Fibroblast of the aortic adventitia (primary cell): ENCODE data around the gene ADTRP. TPM values are rescaled to one million over a fixed set of nuclear protein-coding genes. Genes with fewer than 3 reads are reported as not detected.
"Not testable (repeated sequence)": the region's sequence is repeated elsewhere in the genome, so short reads cannot be mapped to it uniquely, and the experiment has no call there.

Experiments
- DNase-seq: peaks from one replicate; pipeline ENCODE4 v3.0.0-alpha.2; 2010; ENCODE audit warnings: low read depth
- H3K4me3 ChIP-seq: 2 replicates; pipeline ENCODE4 v1.5.1; 2011; ENCODE audit warnings: low read depth, mild to moderate bottlenecking, control low read depth, low read length, moderate library complexity
- total RNA-seq: library from RNA; depleted of rRNA; stranded (reverse); fragments of >200 nt; gene quantifications from 2 replicates; pipeline ENCODE4 v1.2.3, GENCODE V29; 2012; ENCODE audit warnings: low replicate concordance
- TF ChIP-seq, protein P1 (sequence below): IDR thresholded peaks from 2 replicates; pipeline ENCODE4 v1.5.1; 2011; ENCODE audit warnings: mild to moderate bottlenecking, low read length, control low read depth, inconsistent platforms; ENCODE audit not compliant: insufficient read depth

ADTRP gene
- total RNA-seq, 1 donor, result 10.9 TPM

DNA sequence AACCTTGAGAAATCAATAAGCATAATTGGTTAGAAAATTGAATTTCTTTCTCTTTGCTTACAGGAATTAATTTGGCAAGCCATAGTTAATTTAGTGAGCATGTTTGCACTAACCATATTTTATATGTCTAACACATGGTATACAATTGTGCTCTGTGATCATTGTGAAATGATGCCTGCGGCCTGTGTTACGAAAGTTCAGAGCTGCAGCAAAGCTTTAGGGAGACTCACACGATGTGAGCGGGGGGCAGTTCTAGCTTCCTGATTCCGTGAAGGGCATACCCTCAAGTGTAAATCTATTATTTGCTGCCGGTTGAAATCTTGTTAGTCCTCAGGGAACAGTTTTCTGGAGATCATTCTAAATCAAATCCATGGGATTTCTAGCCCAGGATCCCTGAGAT lies 25.5 kb upstream of the ADTRP start:
- TF ChIP-seq, protein P1, sequence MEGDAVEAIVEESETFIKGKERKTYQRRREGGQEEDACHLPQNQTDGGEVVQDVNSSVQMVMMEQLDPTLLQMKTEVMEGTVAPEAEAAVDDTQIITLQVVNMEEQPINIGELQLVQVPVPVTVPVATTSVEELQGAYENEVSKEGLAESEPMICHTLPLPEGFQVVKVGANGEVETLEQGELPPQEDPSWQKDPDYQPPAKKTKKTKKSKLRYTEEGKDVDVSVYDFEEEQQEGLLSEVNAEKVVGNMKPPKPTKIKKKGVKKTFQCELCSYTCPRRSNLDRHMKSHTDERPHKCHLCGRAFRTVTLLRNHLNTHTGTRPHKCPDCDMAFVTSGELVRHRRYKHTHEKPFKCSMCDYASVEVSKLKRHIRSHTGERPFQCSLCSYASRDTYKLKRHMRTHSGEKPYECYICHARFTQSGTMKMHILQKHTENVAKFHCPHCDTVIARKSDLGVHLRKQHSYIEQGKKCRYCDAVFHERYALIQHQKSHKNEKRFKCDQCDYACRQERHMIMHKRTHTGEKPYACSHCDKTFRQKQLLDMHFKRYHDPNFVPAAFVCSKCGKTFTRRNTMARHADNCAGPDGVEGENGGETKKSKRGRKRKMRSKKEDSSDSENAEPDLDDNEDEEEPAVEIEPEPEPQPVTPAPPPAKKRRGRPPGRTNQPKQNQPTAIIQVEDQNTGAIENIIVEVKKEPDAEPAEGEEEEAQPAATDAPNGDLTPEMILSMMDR, result no peak
- no peak overlapping the region for H3K4me3 ChIP-seq
- DNase-seq, result no peak

DNA sequence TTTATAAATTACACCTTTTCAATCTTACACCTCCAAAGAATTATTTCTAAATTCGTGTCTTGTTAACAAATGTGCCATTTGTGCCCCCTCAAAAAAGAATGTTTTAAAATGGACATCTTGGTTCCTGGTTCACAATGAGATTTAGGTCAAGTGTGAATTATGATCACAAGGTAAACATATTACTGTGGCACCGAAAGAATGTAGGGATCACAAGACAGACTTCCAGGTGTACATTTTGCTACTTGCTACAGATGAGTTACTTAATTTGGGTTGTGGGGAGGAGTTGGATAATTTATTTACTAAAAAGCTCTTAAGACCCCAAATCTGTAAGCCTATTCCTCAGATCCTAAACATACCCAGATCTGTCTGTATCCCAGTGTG lies 25.0 kb upstream of the ADTRP start:
- no peak overlapping the region for H3K4me3 ChIP-seq
- TF ChIP-seq, protein P1, result no peak
- no peak for DNase-seq

DNA sequence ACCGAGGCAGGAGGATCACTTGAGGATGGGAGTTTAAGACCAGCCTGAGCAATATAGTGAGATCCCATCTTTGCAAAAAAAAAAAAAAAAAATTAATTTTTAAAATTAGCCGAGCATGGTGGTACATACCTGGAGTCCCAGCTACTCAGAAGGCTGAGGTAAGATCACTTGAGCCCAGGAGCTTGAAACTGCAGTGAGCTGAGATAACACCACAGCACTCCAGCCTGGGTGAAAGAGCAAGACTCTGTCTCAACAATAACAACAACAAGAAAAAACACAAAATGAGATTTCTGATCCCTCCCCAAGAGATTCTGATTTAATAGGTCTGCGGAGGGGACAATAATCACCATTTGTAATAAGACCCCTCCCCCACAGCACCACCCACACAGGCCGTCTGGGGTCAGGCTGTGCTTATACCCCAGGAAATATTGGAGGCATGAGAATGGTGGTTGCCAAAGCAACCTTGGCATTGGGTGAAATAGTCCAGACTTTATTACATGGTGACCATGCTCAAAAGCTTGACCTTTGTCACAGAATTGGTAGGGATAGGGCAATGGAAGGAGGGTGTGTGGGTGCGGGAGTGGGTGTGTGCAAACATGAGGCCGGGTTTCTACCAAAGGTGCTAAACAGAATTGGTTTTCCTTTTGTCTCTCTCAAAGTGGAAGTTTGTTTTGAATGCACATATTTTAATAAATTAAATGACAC lies 24.4 kb upstream of the ADTRP start:
- H3K4me3 ChIP-seq, result no peak overlapping the region
- TF ChIP-seq, protein P1, result no peak
- DNase-seq, result no peak

DNA sequence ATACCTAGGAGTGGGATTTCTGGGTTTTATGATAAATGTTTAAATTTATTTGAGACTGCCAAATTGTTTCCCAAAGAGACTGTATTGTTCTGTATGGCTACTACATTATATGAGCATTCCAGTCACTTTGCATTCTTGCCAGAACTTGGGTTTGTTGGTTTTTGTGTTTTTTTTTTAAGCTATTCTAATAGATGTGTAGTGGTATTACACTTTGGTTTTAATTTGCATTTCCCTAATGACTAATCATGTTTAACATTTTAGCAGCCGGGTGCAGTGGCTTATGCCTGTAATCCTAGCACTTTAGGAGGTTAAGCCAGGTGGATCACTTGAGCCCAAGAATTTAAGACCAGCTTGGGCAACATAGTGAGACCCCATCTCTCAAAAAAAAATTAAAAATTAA lies 21.9 kb upstream of the ADTRP start:
- not testable (repeated sequence) for DNase-seq, H3K4me3 ChIP-seq

DNA sequence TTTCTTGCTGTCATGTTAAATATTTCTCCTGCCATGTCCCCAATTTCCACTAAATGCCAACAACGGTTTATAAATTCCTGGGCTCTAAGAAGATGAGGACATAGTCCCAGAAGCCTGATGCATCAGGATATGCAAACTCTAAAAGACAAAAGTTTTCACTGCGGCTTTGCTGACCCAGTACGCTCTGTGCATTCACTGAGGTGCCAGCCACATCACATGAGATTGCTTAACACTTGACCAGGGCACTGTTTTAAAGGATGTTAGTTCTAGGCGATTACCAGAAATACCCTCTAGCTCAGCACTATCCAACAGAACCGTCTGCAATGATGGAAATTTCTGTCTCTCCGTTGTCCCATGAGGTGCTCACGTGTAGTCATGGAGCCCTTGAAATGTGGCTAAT lies 19.9 kb upstream of the ADTRP start:
- TF ChIP-seq, protein P1, result no peak
- no peak overlapping the region for H3K4me3 ChIP-seq
- DNase-seq, result no peak

DNA sequence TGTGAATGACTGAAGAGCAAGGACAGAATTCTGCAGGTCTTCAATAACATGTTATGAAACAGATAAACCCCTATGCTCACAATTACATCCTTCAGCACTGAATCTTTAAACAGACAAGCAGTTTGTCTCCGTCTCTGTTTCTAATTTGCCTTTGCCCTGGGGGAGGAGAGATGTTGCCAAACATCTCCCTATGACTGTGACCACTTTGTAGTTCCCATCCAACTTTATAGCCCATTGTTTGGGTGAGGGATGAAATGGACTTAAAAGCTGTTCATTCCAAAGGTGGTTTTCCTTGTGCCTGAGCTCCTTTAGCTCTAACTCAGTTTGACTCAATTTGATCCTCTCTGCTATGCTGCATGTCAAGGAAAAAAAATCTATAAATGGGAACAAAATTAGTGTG lies 19.5 kb upstream of the ADTRP start:
- TF ChIP-seq, protein P1, result no peak
- H3K4me3 ChIP-seq, result no peak overlapping the region
- no peak for DNase-seq

DNA sequence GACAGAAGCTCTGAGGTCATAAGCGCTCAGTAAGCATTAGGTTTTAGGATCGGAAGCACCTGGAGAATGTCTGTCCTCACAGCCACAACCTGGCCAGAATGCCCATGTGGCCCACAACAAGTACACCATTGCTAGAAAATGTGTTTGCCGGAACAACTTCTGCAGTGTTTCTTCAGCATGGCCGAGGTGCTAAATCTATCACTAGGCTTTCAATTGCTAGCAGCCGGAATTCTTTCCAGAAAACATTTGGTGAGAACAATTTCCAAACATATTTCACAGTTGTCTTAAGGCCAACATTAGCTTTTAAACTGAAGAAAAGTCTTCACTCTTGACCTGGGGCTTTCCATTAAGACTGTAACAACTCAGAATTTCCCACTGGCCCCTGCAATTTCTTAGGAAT lies 18.2 kb upstream of the ADTRP start:
- no peak for DNase-seq
- TF ChIP-seq, protein P1, result no peak
- H3K4me3 ChIP-seq, result no peak overlapping the region
